D721Med (cell line): Measurements from ENCODE around the gene CADPS.

Experiments
- DNase-seq: peaks from one replicate; pipeline ENCODE4 v3.0.0; 2011; ENCODE audit warnings: low spot score; ENCODE audit not compliant: insufficient read length
- FAIRE-seq: peaks from 2 replicates; lab custom pipeline; 2011; peaks lifted over from hg19 to GRCh38; lab: Jason Lieb, UNC
- CTCF ChIP-seq: IDR thresholded peaks from 2 replicates; pipeline ENCODE4 v1.5.1; 2012; ENCODE audit warnings: mild to moderate bottlenecking, control low read depth; ENCODE audit not compliant: insufficient read depth; ENCODE audit errors: missing control alignments

CADPS gene

DNA sequence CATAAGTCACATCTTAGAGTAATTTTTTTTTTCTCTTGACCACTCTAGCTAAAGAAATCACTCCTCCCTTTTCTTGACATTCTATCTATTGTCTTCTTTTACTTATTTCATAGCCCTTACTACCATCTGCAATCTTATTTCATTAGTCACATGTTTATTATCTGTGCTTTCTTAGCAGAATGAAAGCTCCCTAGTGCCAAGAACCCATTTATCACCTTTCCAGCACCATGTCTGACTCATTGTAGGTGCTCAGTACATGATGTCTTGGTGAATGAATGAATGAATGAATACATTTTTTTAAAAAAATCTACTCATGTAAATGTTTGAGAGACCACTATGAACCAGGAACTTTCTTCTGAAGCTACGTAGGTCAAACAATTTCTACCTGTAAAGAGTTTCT, 157.2 kb downstream of the CADPS start:
- FAIRE-seq (no peak), DNase-seq (no peak)
- no peak for TF ChIP-seq CTCF

- TF ChIP-seq CTCF: no peak
- no peak for DNase-seq
- peak; percentile 64 for FAIRE-seq
Measured at GRCh38 chr3:62712746-62713145, 162.5 kb downstream of the CADPS start.

DNA sequence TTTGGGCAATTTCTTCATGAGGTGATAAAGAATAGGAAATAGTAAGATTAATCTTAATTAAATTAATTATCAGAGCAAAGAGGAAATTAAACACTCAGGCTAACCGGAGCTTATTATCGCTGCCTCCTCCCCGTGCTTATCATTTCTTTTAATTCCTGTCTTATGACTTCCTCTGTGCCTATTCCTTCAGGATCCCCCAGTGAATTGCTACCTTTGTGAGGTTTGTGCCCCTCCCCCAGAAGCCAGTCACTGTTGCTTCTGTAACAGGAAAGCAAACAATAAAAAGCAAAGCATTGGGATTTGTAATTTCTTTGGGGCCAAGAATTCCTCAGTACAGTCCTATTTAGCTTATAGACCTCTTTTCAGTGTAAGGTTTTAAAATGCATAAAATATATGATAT, 164.5 kb downstream of the CADPS start:
- DNase-seq (no peak), FAIRE-seq (no peak)
- TF ChIP-seq CTCF: no peak

DNA sequence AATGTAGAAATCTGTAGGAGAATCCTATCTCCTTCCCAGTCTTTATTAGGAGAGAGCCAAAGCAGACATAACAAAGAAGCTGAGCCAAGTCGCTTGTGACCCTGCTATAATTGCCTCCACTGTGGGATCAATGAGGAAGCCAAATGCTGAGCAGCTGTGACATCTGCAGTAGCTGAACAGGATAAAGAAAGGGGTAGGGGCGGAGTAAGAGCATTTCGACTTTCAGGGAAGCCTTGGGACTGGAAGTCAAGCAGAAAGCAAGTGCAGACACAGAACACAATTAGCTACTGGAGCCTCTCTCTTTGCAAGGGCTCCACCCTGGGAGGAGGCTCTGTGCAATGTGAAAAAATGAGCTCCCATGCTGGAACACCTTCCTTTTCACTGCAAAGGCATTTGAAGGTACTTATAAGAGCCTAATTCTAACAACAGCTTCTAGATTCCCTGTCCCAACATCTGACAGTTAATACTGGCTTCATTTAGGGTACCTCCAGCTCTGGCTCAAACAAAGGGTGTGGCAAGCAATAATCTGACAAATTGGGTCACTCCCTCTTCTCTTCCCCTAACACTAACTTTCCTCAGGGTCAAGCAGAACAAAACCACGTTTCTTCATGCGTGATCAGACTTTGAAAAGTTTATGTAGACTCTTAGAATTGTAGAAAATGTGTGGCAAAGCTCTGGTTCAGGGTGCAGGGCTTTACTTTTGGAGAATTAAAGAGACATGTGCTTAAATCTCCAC, 166.4 kb downstream of the CADPS start:
- FAIRE-seq: peak; percentile 68
- TF ChIP-seq CTCF: no peak
- no peak for DNase-seq

GRCh38 chr3:62705721-62706120, 169.5 kb downstream of the CADPS start:
- no peak for FAIRE-seq
- no peak for TF ChIP-seq CTCF

GRCh38 chr3:62703451-62704167, 171.6 kb downstream of the CADPS start:
- TF ChIP-seq CTCF: no peak
- DNase-seq: no peak
- no peak for FAIRE-seq

More at GRCh38 chr3:62705721-62706120, 169.5 kb downstream of the CADPS start:
- DNase-seq: no peak

GRCh38 chr3:62700357-62700756, 174.9 kb downstream of the CADPS start:
- TF ChIP-seq CTCF: no peak
- DNase-seq (no peak), FAIRE-seq (peak; percentile 66)
